Endodermal cell (in vitro differentiated cells): ENCODE data around the gene TEAD3. TPM values are rescaled to one million over a fixed set of nuclear protein-coding genes. Genes with fewer than 3 reads are reported as not detected.

Experiments
- DNase-seq: peaks from one replicate; pipeline ENCODE4 v3.0.0-alpha.2; 2017
- H3K27ac ChIP-seq: 2 replicates; pipeline ENCODE4 v1.5.1; 2013; ENCODE audit warnings: mild to moderate bottlenecking, low read depth, low read length, moderate library complexity
- H3K27me3 ChIP-seq: 2 replicates; pipeline ENCODE4 v1.6.1; 2013; ENCODE audit warnings: mild to moderate bottlenecking, low read length, moderate library complexity; ENCODE audit not compliant: insufficient read depth, control insufficient read depth, poor library complexity, severe bottlenecking
- H3K36me3 ChIP-seq: 2 replicates; pipeline ENCODE4 v1.7.0; 2013; ENCODE audit warnings: mild to moderate bottlenecking, low read length, moderate library complexity; ENCODE audit not compliant: control insufficient read depth, insufficient read depth
- H3K4me1 ChIP-seq: one replicate; pipeline ENCODE4 v1.7.0; 2013; ENCODE audit warnings: low read length; ENCODE audit not compliant: control insufficient read depth, insufficient read depth
- H3K4me3 ChIP-seq: 2 replicates; pipeline ENCODE4 v1.5.1; 2013; ENCODE audit warnings: mild to moderate bottlenecking, low read length, moderate library complexity
- H3K9ac ChIP-seq: 2 replicates; pipeline ENCODE4 v1.6.1; 2013; ENCODE audit warnings: mild to moderate bottlenecking, low read length, moderate library complexity; ENCODE audit not compliant: poor library complexity, severe bottlenecking; ENCODE audit errors: extremely low read depth
- H3K9me3 ChIP-seq: 2 replicates; pipeline ENCODE4 v1.6.1; 2013; ENCODE audit warnings: mild to moderate bottlenecking, low read length, moderate library complexity; ENCODE audit not compliant: control insufficient read depth
- H3K27ac Mint-ChIP-seq: 2 replicates; pipeline ENCODE4 v1.8.0; 2020; ENCODE audit warnings: mixed read lengths
- H3K27me3 Mint-ChIP-seq: 2 replicates; pipeline ENCODE4 v1.8.0; 2021; ENCODE audit warnings: mild to moderate bottlenecking, mixed read lengths; ENCODE audit not compliant: insufficient read depth
- H3K36me3 Mint-ChIP-seq: 2 replicates; pipeline ENCODE4 v1.8.0; 2020; ENCODE audit warnings: low read depth, mixed read lengths
- H3K4me1 Mint-ChIP-seq: 2 replicates; pipeline ENCODE4 v1.8.0; 2020; ENCODE audit warnings: mixed read lengths
- H3K4me3 Mint-ChIP-seq: 2 replicates; pipeline ENCODE4 v1.8.0; 2020; ENCODE audit warnings: mild to moderate bottlenecking, moderate library complexity, mixed read lengths
- H3K9me3 Mint-ChIP-seq: 2 replicates; pipeline ENCODE4 v1.8.0; 2020; ENCODE audit warnings: mild to moderate bottlenecking, mixed read lengths
- WGBS, 2 experiments: methylation state at CpG; one replicate each; pipeline versions ENCODE4 v1.1.5 to v1.1.7; 2013; ENCODE audit warnings: missing lambda C conversion rate in 2 of 2, mixed read lengths in 1 of 2; ENCODE audit not compliant: insufficient coverage in 1 of 2, insufficient read length in 1 of 2; 5-methylcytosine and 5-hydroxymethylcytosine counted together
- total RNA-seq, 2 donors: library from RNA; stranded (reverse); fragmentation: NEBNext Ultra II Directional in 1 of 2; extraction: Animal tissue kit (Norgen Biotek cat#: 25700) in 1 of 2; gene quantifications; 2 replicates in 1 of 2; 3 replicates in 1 of 2; pipeline ENCODE4 v1.2.1, GENCODE V29; 2021
- TF ChIP-seq, protein P1 (sequence below): fragments of 200-600 bp; sonication (generic); conservative IDR thresholded peaks from 2 replicates; pipeline ENCODE4 v1.5.0; 2021; ENCODE audit warnings: antibody characterized with exemption, mild to moderate bottlenecking

The TEAD3 gene
- total RNA-seq, 2 donors from 2014 or later = 22.7 to 29.2 TPM

DNA sequence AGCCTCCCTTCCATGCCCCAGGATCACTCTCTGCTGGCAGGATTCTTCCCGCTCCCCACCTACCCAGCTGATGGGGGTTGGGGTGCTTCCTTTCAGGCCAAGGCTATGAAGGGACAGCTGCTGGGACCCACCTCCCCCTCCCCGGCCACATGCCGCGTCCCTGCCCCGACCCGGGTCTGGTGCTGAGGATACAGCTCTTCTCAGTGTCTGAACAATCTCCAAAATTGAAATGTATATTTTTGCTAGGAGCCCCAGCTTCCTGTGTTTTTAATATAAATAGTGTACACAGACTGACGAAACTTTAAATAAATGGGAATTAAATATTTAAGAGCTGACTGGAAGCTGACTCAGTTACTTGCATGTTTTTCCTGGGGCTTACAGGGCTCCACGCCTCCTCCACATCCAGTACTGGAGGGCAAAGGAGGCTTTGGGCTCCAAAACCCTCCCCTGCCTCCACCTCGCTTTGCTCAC is 69.0 kb downstream of the TEAD3 start:
- H3K4me3 Mint-ChIP-seq = no peak overlapping the region
- TF ChIP-seq, protein P1, sequence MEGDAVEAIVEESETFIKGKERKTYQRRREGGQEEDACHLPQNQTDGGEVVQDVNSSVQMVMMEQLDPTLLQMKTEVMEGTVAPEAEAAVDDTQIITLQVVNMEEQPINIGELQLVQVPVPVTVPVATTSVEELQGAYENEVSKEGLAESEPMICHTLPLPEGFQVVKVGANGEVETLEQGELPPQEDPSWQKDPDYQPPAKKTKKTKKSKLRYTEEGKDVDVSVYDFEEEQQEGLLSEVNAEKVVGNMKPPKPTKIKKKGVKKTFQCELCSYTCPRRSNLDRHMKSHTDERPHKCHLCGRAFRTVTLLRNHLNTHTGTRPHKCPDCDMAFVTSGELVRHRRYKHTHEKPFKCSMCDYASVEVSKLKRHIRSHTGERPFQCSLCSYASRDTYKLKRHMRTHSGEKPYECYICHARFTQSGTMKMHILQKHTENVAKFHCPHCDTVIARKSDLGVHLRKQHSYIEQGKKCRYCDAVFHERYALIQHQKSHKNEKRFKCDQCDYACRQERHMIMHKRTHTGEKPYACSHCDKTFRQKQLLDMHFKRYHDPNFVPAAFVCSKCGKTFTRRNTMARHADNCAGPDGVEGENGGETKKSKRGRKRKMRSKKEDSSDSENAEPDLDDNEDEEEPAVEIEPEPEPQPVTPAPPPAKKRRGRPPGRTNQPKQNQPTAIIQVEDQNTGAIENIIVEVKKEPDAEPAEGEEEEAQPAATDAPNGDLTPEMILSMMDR = no peak
- Histone ChIP-seq H3K4me1 (no peaks in the 10 kb centered on the region), H3K27ac (no peak overlapping the region), H3K4me3 (no peak overlapping the region), H3K9ac (no peak overlapping the region), H3K9me3 (peaks cover 12% of the 10 kb centered on the region), H3K27me3 (no peaks in the 10 kb centered on the region), H3K36me3 (no peaks in the 10 kb centered on the region)
- H3K4me1 Mint-ChIP-seq = peaks cover 7% of the 10 kb centered on the region
- H3K27ac Mint-ChIP-seq = peak overlapping the region; percentile 1
- H3K9me3 Mint-ChIP-seq = peaks cover 16% of the 10 kb centered on the region
- 81 to 95% methylated on average over 3 to 9 of the region's 9 CpGs for WGBS, 2 experiments
- DNase-seq = no peak
- H3K36me3 Mint-ChIP-seq = peaks cover 21% of the 10 kb centered on the region
- no peaks in the 10 kb centered on the region for H3K27me3 Mint-ChIP-seq

DNA sequence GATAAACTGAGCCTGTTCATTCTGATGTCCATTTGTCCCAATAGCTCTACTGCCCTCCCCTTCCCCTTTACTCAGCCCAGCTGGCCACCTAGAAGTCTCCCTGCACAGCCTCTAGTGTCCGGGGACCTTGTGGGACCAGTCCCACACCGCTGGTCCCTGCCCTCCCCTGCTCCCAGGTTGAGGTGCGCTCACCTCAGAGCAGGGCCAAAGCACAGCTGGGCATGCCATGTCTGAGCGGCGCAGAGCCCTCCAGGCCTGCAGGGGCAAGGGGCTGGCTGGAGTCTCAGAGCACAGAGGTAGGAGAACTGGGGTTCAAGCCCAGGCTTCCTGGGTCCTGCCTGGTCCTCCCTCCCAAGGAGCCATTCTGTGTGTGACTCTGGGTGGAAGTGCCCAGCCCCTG is 69.4 kb downstream of the TEAD3 start:
- peaks cover 16% of the 10 kb centered on the region for H3K9me3 Mint-ChIP-seq
- H3K9ac ChIP-seq = no peak overlapping the region

DNA sequence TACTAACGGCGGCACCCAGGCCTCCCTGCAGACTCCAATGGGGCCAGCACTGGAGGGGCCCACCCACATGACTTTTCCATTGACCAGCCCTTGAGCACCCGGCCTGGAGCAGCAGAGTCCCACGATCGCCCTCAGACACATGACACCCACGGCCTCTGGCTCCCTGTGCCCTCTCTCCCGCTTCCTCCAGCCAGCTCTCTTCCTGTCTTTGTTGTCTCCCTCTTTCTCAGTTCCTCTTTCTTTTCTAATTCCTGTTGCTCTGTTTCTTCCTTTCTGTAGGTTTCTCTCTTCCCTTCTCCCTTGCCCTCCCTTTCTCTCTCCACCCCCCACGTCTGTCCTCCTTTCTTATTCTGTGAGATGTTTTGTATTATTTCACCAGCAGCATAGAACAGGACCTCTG is 70.8 kb downstream of the TEAD3 start:
- peak; percentile 43 for DNase-seq
- H3K4me3 Mint-ChIP-seq = no peak overlapping the region
- TF ChIP-seq, protein P1 = no peak
- H3K4me1 ChIP-seq = no peaks in the 10 kb centered on the region
- no peak overlapping the region for H3K27ac ChIP-seq
- no peaks in the 10 kb centered on the region for H3K36me3 ChIP-seq
- peaks cover 7% of the 10 kb centered on the region for H3K4me1 Mint-ChIP-seq
- peak overlapping the region; percentile 23 for H3K27ac Mint-ChIP-seq
- H3K36me3 Mint-ChIP-seq = peaks cover 21% of the 10 kb centered on the region
- H3K9ac ChIP-seq = no peak overlapping the region
- no peaks in the 10 kb centered on the region for H3K27me3 ChIP-seq
- WGBS, 2 experiments = 91 to 93% methylated on average over 6 to 8 of the region's 8 CpGs
- no peak overlapping the region for H3K4me3 ChIP-seq
- peaks cover 16% of the 10 kb centered on the region for H3K9me3 Mint-ChIP-seq
- no peaks in the 10 kb centered on the region for H3K27me3 Mint-ChIP-seq
- H3K9me3 ChIP-seq = peaks cover 12% of the 10 kb centered on the region

More for the DNA sequence above, 69.4 kb downstream of the TEAD3 start:
- Mint-ChIP-seq H3K27ac (no peak overlapping the region), H3K4me1 (peaks cover 7% of the 10 kb centered on the region), H3K36me3 (peaks cover 21% of the 10 kb centered on the region), H3K4me3 (no peak overlapping the region), H3K27me3 (no peaks in the 10 kb centered on the region)
- DNase-seq = peak; percentile 53
- H3K36me3 ChIP-seq = no peaks in the 10 kb centered on the region
- no peaks in the 10 kb centered on the region for H3K27me3 ChIP-seq
- H3K4me1 ChIP-seq = no peaks in the 10 kb centered on the region
- H3K9me3 ChIP-seq = peaks cover 12% of the 10 kb centered on the region
- no peak overlapping the region for H3K27ac ChIP-seq
- no peak overlapping the region for H3K4me3 ChIP-seq
- 88 to 93% methylated on average over 3 to 5 of the region's 5 CpGs for WGBS, 2 experiments
- TF ChIP-seq, protein P1 = no peak
